ELR (cell line): ENCODE measurements around the gene TUT7.
A peak's percentile ranks its signal among the peaks of the same experiment; 100 is the strongest.
"Not testable (repeated sequence)": the region's sequence is repeated elsewhere in the genome, so short reads cannot be mapped to it uniquely, and the experiment has no call there.

Experiments used
- DNase-seq: peaks from one replicate; pipeline ENCODE4 v3.0.0-alpha.2; 2015; ENCODE audit warnings: low read depth

The TUT7 gene

GRCh38 chr9:86354011-86354817 lies at the start of gene TUT7:
TUT7 (minus strand) TSS chr9:86354410; CDS start chr9:86353199, 1,211 bp downstream.
- peak; percentile 97 for DNase-seq

- DNase-seq: no peak
Measured at GRCh38 chr9:86402591-86402990, 48.4 kb upstream of the TUT7 start.

- no peak for DNase-seq
Measured at GRCh38 chr9:86396412-86396811, 42.2 kb upstream of the TUT7 start.

- DNase-seq: not testable (repeated sequence)
Measured at GRCh38 chr9:86390184-86390583, 36.0 kb upstream of the TUT7 start.

GRCh38 chr9:86389628-86390027 lies 35.4 kb upstream of the TUT7 start:
- no peak for DNase-seq

GRCh38 chr9:86387376-86387775 lies 33.2 kb upstream of the TUT7 start:
- DNase-seq: no peak

- DNase-seq: not testable (repeated sequence)
Measured at GRCh38 chr9:86383000-86383399, 28.8 kb upstream of the TUT7 start.

- DNase-seq: no peak
Measured at GRCh38 chr9:86376016-86376415, 21.8 kb upstream of the TUT7 start.

- no peak for DNase-seq
Measured at GRCh38 chr9:86369810-86370209, 15.6 kb upstream of the TUT7 start.

- DNase-seq: peak; percentile 90
Measured at GRCh38 chr9:86368871-86369521, 14.8 kb upstream of the TUT7 start.

- no peak for DNase-seq
Measured at GRCh38 chr9:86361176-86361575, 7.0 kb upstream of the TUT7 start.

GRCh38 chr9:86359151-86359879 lies 5.1 kb upstream of the TUT7 start:
- no peak for DNase-seq

GRCh38 chr9:86356871-86357866 lies 3.0 kb upstream of the TUT7 start:
- DNase-seq: no peak

- no peak for DNase-seq
Measured at GRCh38 chr9:86355814-86356213, 1.6 kb upstream of the TUT7 start.

GRCh38 chr9:86354818-86355309 lies 654 bp upstream of the TUT7 start:
- peak; percentile 26 for DNase-seq

GRCh38 chr9:86353655-86354010 lies 577 bp downstream of the TUT7 start:
- DNase-seq: peak; percentile 46

- peak; percentile 36 for DNase-seq
Measured at GRCh38 chr9:86352440-86353077, 1.7 kb downstream of the TUT7 start.

GRCh38 chr9:86351880-86352279 lies 2.3 kb downstream of the TUT7 start:
- DNase-seq: no peak

GRCh38 chr9:86350006-86350760 lies 4.0 kb downstream of the TUT7 start:
- DNase-seq: no peak

- peak; percentile 27 for DNase-seq
Measured at GRCh38 chr9:86349271-86349670, 4.9 kb downstream of the TUT7 start.
